IMR-90 (cell line): ENCODE data around the gene SH3BP4. TPM values are rescaled to one million over a fixed set of nuclear protein-coding genes. Genes with fewer than 3 reads are reported as not detected.

Experiments used
- ATAC-seq: fragments of 200-7000 bp; cut with Tn5 transposase; 2 replicates; pipeline ENCODE4 v1.9.1; 2020; ENCODE audit warnings: low read depth, mild to moderate bottlenecking, moderate library complexity
- BruUV-seq: library from RNA; stranded (reverse); fragments of 400-500 nt; replicated peaks from 2 replicates; lab custom pipeline; 2021; lab: Mats Ljungman, UMichigan
- CTCF ChIA-PET: fragments of 300-600 bp; formaldehyde crosslinking; extraction: SDS; loops from one replicate; lab custom pipeline; 2021; ENCODE audit warnings: antibody characterized with exemption; lab: Yijun Ruan, JAX
- POLR2A ChIA-PET: fragments of 300-600 bp; sonication (Branson Sonifier 250); formaldehyde crosslinking; loops from one replicate; lab custom pipeline; 2022; ENCODE audit warnings: antibody characterized with exemption; ENCODE audit not compliant: unreplicated experiment; lab: Charles Lee
- DNase-seq: peaks from one replicate; pipeline ENCODE4 v3.0.0; 2013
- H2AFZ ChIP-seq: replicated peaks from 2 replicates; pipeline ENCODE3; 2013; ENCODE audit warnings: low read length, mild to moderate bottlenecking; ENCODE audit not compliant: poor library complexity
- H2AK5ac ChIP-seq: 2 replicates; pipeline ENCODE4 v1.6.1; 2013; ENCODE audit warnings: low read depth, low read length, inconsistent platforms
- H2AK9ac ChIP-seq: replicated peaks from 2 replicates; pipeline ENCODE3; 2013; ENCODE audit warnings: mild to moderate bottlenecking, low read depth, low read length, moderate library complexity; ENCODE audit not compliant: poor library complexity
- H2BK120ac ChIP-seq: 2 replicates; pipeline ENCODE4 v1.6.1; 2013; ENCODE audit warnings: low read depth, low read length, inconsistent platforms
- H2BK15ac ChIP-seq: 3 replicates; pipeline ENCODE4 v1.6.1; 2013; ENCODE audit warnings: low read depth, low read length, inconsistent platforms
- H2BK20ac ChIP-seq: 2 replicates; pipeline ENCODE4 v1.6.1; 2013; ENCODE audit warnings: low read depth, mild to moderate bottlenecking, inconsistent platforms, low read length, moderate library complexity
- H2BK5ac ChIP-seq: 2 replicates; pipeline ENCODE4 v1.6.1; 2013; ENCODE audit warnings: mild to moderate bottlenecking, low read depth, low read length, inconsistent platforms; ENCODE audit not compliant: poor library complexity, severe bottlenecking
- H3K14ac ChIP-seq: replicated peaks from 2 replicates; pipeline ENCODE4 v1.6.1; 2013; ENCODE audit warnings: low read depth, low read length, inconsistent platforms
- H3K18ac ChIP-seq: 2 replicates; pipeline ENCODE4 v1.6.1; 2013; ENCODE audit warnings: low read depth, low read length, control low read depth
- H3K23ac ChIP-seq: 2 replicates; pipeline ENCODE4 v1.6.1; 2013; ENCODE audit warnings: low read depth, low read length, inconsistent platforms
- H3K27ac ChIP-seq: 2 replicates; pipeline ENCODE4 v1.5.1; 2013; ENCODE audit warnings: mild to moderate bottlenecking, control low read depth, low read length; ENCODE audit not compliant: insufficient read depth
- H3K27me3 ChIP-seq: 2 replicates; pipeline ENCODE4 v1.6.1; 2013; ENCODE audit warnings: low read length; ENCODE audit not compliant: control insufficient read depth, insufficient read depth
- H3K36me3 ChIP-seq: 2 replicates; pipeline ENCODE4 v1.6.1; 2013; ENCODE audit warnings: low read length, mixed read lengths; ENCODE audit not compliant: control insufficient read depth, insufficient read depth
- H3K4ac ChIP-seq: 2 replicates; pipeline ENCODE4 v1.6.1; 2013; ENCODE audit warnings: low read depth, low read length, inconsistent platforms
- H3K4me1 ChIP-seq: 2 replicates; pipeline ENCODE4 v1.6.1; 2013; ENCODE audit warnings: low read length, mixed read lengths; ENCODE audit not compliant: control insufficient read depth, insufficient read depth
- H3K4me2 ChIP-seq: 2 replicates; pipeline ENCODE4 v1.6.1; 2013; ENCODE audit warnings: low read depth, mild to moderate bottlenecking, control low read depth, low read length, moderate library complexity
- H3K4me3 ChIP-seq: 2 replicates; pipeline ENCODE4 v1.5.1; 2013; ENCODE audit warnings: low read depth, mild to moderate bottlenecking, control low read depth, low read length, moderate library complexity; ENCODE audit not compliant: insufficient read depth
- H3K56ac ChIP-seq: 2 replicates; pipeline ENCODE4 v1.6.1; 2013; ENCODE audit warnings: low read length, inconsistent platforms; ENCODE audit not compliant: insufficient read depth; ENCODE audit errors: extremely low read depth
- H3K79me1 ChIP-seq, 2 experiments: 2 replicates each; pipeline ENCODE4 v1.6.1; 2013; ENCODE audit warnings: low read length in 2 of 2, inconsistent platforms in 1 of 2, low read depth in 1 of 2
- H3K9ac ChIP-seq: 2 replicates; pipeline ENCODE4 v1.6.1; 2013; ENCODE audit warnings: low read depth, low read length, control low read depth
- H3K9me1 ChIP-seq: 2 replicates; pipeline ENCODE4 v1.6.1; 2013; ENCODE audit warnings: low read length, inconsistent platforms; ENCODE audit not compliant: insufficient read depth
- H3K9me3 ChIP-seq: 2 replicates; pipeline ENCODE4 v1.6.1; 2013; ENCODE audit warnings: low read length; ENCODE audit not compliant: control insufficient read depth, insufficient read depth
- H4K20me1 ChIP-seq: 2 replicates; pipeline ENCODE4 v1.6.1; 2013; ENCODE audit warnings: low read length, inconsistent platforms; ENCODE audit not compliant: insufficient read depth
- H4K5ac ChIP-seq: 2 replicates; pipeline ENCODE4 v1.6.1; 2013; ENCODE audit warnings: mild to moderate bottlenecking, low read depth, low read length, control low read depth
- H4K8ac ChIP-seq, 2 experiments: 2 replicates each; pipeline ENCODE4 v1.6.1; 2013; ENCODE audit warnings: low read depth in 2 of 2, low read length in 2 of 2, control low read depth in 1 of 2, inconsistent platforms in 1 of 2
- H4K91ac ChIP-seq: 2 replicates; pipeline ENCODE4 v1.6.1; 2013; ENCODE audit warnings: low read depth, low read length, inconsistent platforms; ENCODE audit not compliant: insufficient read depth
- BHLHE40 ChIP-seq: fragments of 150-350 bp; IDR thresholded peaks from 2 replicates; pipeline ENCODE4 v1.6.1; 2016; ENCODE audit warnings: mild to moderate bottlenecking, low read depth, low read length
- CEBPB ChIP-seq: IDR thresholded peaks from 2 replicates; pipeline ENCODE4 v1.6.1; 2012; ENCODE audit warnings: low read depth, low read length, improper control_type of control experiment
- CHD1 ChIP-seq: IDR thresholded peaks from 2 replicates; pipeline ENCODE4 v1.6.1; 2012; ENCODE audit warnings: low read depth, low read length, improper control_type of control experiment
- CTCF ChIP-seq: conservative IDR thresholded peaks from 2 replicates; pipeline ENCODE4 v1.5.1; 2012; ENCODE audit warnings: mild to moderate bottlenecking, low read depth, low read length, improper control_type of control experiment
- ELK1 ChIP-seq: fragments of 150-350 bp; IDR thresholded peaks from 2 replicates; pipeline ENCODE4 v1.6.1; 2016; ENCODE audit warnings: low read depth, mild to moderate bottlenecking, low read length, moderate library complexity, borderline replicate concordance
- FOS ChIP-seq: fragments of 150-350 bp; IDR thresholded peaks from 2 replicates; pipeline ENCODE4 v1.6.1; 2016; ENCODE audit warnings: low read depth, low read length
- MAFK ChIP-seq: IDR thresholded peaks from 2 replicates; pipeline ENCODE4 v1.6.1; 2012; ENCODE audit warnings: low read depth, low read length, improper control_type of control experiment
- MAZ ChIP-seq: IDR thresholded peaks from 2 replicates; pipeline ENCODE4 v1.6.1; 2012; ENCODE audit warnings: low read depth, mild to moderate bottlenecking, low read length, improper control_type of control experiment, moderate library complexity, borderline replicate concordance
- MXI1 ChIP-seq: IDR thresholded peaks from 2 replicates; pipeline ENCODE4 v1.6.1; 2012; ENCODE audit warnings: low read depth, mild to moderate bottlenecking, low read length, moderate library complexity, borderline replicate concordance
- RAD21 ChIP-seq: IDR thresholded peaks from 2 replicates; pipeline ENCODE4 v1.6.1; 2012; ENCODE audit warnings: low read length, improper control_type of control experiment
- RCOR1 ChIP-seq: IDR thresholded peaks from 2 replicates; pipeline ENCODE4 v1.6.1; 2012; ENCODE audit warnings: mild to moderate bottlenecking, low read length, improper control_type of control experiment; ENCODE audit not compliant: insufficient replicate concordance
- SMC3 ChIP-seq: fragments of 150-350 bp; IDR thresholded peaks from 2 replicates; pipeline ENCODE4 v1.6.1; 2016; ENCODE audit warnings: low read depth, mild to moderate bottlenecking, antibody characterized with exemption, low read length, moderate library complexity
- USF2 ChIP-seq: fragments of 150-350 bp; IDR thresholded peaks from 2 replicates; pipeline ENCODE4 v1.6.1; 2017; ENCODE audit warnings: mild to moderate bottlenecking, antibody characterized with exemption, low read length, low read depth
- WGBS, 2 experiments: methylation state at CpG; one replicate each; pipeline versions ENCODE4 v1.1.5 to v1.1.7; 2013; ENCODE audit warnings: missing lambda C conversion rate in 2 of 2; ENCODE audit not compliant: insufficient read length in 1 of 2; ENCODE audit errors: extremely low coverage in 2 of 2; 5-methylcytosine and 5-hydroxymethylcytosine counted together
- dilution Hi-C: fragments of 300-500 bp; cut with HindIII; formaldehyde crosslinking; loops from one replicate; pipeline ENCODE4 v1.14.3; 2018; ENCODE audit warnings: low sequenced_read_pairs; ENCODE audit not compliant: unreplicated experiment
- in situ Hi-C: fragments of 300-500 bp; cut with MboI; formaldehyde crosslinking; loops from 3 replicates; pipeline ENCODE4 v1.14.3; 2019; ENCODE audit warnings: low sequenced_read_pairs, inconsistent platforms, mixed read lengths
- intact Hi-C: fragments of 100-400 bp; cut with micrococcal nuclease; formaldehyde crosslinking; loops from 2 replicates; pipeline ENCODE4 v1.10.0; 2022
- polyA plus RNA-seq, 3 experiments: library from polyadenylated mRNA; depleted of rRNA; stranded (reverse); fragments of >200 nt; gene quantifications; 2 replicates each; pipeline ENCODE4 v1.2.3, GENCODE V29; 2012; ENCODE audit warnings: low replicate concordance in 1 of 3
- total RNA-seq: library from RNA; depleted of rRNA; stranded (reverse); fragments of >200 nt; gene quantifications from 2 replicates; pipeline ENCODE4 v1.2.3, GENCODE V29; 2012

Gene SH3BP4
- total and polyA plus RNA-seq, 2 of the 4 experiments (the other 2 are of a cell fraction), result 104 to 122 TPM

- no peak overlapping the region for H2AFZ ChIP-seq
- peaks cover 47% of the 10 kb centered on the region for H3K9me1 ChIP-seq
- peak overlapping the region; percentile 74 for H3K4ac ChIP-seq
- no peaks in the 10 kb centered on the region; the same call in 1 of the 2 replicates for H3K9me3 ChIP-seq
- H3K4me2 ChIP-seq, result no peak overlapping the region
- H2BK15ac ChIP-seq, result peak overlapping the region; percentile 69; the same call in 2 of the 3 replicates
- peak overlapping the region; percentile 59 for H3K14ac ChIP-seq
- no peak overlapping the region for H2AK9ac ChIP-seq
- peak overlapping the region; percentile 88 for H2AK5ac ChIP-seq
- H2BK120ac ChIP-seq, result peak overlapping the region; percentile 75
- no peak overlapping the region for H3K9ac ChIP-seq
- no peaks in the 10 kb centered on the region for H3K27me3 ChIP-seq
- in situ Hi-C loops (no loop called here), dilution Hi-C loops (no loop called here), intact Hi-C loops (loop anchor here (2.0 to 10.0 kb wide), 5 partner anchors 25 to 535 kb away; no protein-coding TSS in a partner anchor)
- peak overlapping the region; percentile 71 for H3K23ac ChIP-seq
- H3K56ac ChIP-seq, result peak overlapping the region; percentile 51
- peaks cover 37% of the 10 kb centered on the region for H3K36me3 ChIP-seq
- no TSS peak for BruUV-seq
- peaks cover 0 to 81% of the 10 kb centered on the region in 2 experiments; a peak in 3 of 4 replicates for H3K79me1 ChIP-seq
- peak overlapping the region; percentile 35; the same call in 1 of the 2 replicates for H3K18ac ChIP-seq
- H2BK5ac ChIP-seq, result peak overlapping the region; percentile 94
- peak overlapping the region; percentile 37 for H3K27ac ChIP-seq
- DNase-seq, result peak; percentile 44
- peak overlapping the region; percentile 7 to 79; a peak in 3 of 4 replicates for H4K8ac ChIP-seq
- H2BK20ac ChIP-seq, result peak overlapping the region; percentile 50
- H3K4me1 ChIP-seq, result peaks cover 55% of the 10 kb centered on the region
- CTCF ChIA-PET, result no interaction called here
- peaks cover 91% of the 10 kb centered on the region for H4K20me1 ChIP-seq
- POLR2A ChIA-PET, result no interaction called here
- H3K4me3 ChIP-seq, result no peak overlapping the region
- WGBS, 2 experiments, result no CpG with 5 or more reads among the region's 9 CpGs
- H4K5ac ChIP-seq, result no peak overlapping the region
- peak overlapping the region; percentile 34; the same call in 1 of the 2 replicates for H4K91ac ChIP-seq
- ATAC-seq, result no peak
- TF ChIP-seq FOS, result no peak
- no peak for TF ChIP-seq RAD21
- no peak for TF ChIP-seq RCOR1
- no peak for TF ChIP-seq MAZ
- no peak for TF ChIP-seq BHLHE40
- no peak for TF ChIP-seq SMC3
- TF ChIP-seq USF2, result no peak
- no peak for TF ChIP-seq MXI1
- no peak for TF ChIP-seq MAFK
- TF ChIP-seq CEBPB, result no peak
- TF ChIP-seq ELK1, result no peak
- no peak for TF ChIP-seq CHD1
- no peak for TF ChIP-seq CTCF
Observed at GRCh38 chr2:234979204-234980167, 27.7 kb downstream of the SH3BP4 start.
